DMS 273 (cell line): Measurements from ENCODE around the gene CUX1.

ENCODE experiments used
- DNase-seq: peaks from one replicate; lab custom pipeline; 2025; ENCODE audit not compliant: unreplicated experiment; lab: John Stamatoyannopoulos, UW

Gene CUX1

DNA sequence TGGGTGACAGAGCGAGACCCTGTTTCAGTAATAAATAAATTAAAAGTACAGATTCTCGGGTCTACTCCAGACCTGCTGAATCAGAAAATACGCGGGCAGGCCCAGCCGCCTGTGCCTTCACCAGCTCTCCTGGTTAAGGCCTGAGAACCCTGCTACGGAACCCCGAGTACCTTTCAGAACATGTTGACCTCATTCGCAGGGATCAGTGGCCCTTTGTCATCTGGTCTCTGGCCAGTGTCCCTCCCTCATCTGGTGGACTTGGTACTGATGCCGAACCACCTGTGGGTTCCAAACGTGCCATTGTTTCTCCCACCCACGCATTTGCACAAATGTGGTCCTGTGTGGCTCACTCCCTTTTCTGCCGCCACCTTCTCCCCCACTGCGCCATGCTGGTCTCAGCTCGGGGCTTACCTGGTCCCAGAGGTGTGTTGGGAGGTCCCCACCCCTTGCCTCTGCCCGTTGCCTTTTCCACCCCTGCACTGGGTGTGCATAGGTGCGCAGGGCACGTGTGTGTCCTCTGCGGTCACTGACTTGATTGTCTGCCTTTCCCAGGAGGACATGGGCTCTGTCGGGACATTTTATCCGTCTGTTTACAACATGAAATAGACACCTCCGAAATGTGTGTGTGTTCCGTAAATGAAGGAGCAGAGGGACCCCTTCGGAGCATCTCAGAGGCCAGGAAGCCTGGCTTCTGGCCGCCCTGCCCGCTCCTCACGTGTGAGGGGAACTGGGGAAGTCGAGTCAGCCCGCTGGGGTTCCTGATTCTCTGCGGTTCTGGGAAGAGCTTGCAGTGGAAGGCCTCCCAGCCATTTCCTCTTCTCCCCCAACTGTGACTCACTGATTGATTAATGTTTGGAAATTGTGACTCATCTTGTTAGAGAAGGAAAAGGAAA is 135.2 kb downstream of the CUX1 start:
- DNase-seq: no peak

DNA sequence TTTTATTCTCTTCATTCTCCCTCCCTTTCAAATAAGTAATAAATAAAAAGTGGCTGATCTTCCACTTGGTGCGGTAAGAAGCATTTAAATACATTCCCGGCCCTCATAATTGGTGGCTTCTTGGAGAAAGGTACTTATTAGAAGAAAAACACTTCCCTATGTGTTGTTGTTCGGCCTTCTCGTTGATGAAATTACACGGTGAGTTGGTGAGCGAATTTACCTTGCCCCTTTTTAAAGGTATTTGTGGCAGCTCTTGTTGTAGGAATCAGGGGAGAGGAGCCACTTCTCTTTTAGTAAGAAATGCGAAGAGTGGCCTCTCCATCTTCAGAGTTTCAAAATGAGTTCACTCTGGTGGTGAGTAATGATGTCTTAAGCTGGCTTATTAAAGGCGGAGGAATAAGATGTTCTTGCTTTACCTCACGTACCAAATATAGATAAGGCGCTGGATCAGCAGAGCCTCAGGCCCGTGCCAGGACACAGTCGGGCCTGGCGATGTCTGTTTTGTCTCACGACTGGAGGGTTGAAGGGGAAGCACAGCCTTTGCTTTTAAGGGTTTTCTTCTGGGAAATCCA is 135.9 kb downstream of the CUX1 start:
- DNase-seq: no peak

DNA sequence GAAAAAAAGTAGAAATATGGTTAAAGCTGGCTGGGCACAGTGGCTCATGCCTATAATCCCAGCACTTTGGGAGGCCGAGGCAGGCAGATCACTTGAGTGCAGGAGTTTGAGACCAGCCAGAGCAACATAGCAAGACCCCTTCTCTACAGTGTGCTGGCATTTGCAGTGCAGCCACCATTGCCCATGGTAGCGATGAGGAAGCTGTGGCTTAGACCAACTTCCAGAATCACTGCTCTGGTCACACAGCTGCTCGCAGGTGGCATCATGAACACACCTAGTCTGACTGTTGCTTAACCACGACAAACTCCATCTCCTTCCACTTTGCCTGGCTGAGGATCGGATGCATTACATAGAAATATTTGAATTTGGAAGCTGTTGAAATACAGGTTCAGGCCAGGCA is 137.1 kb downstream of the CUX1 start:
- DNase-seq: no peak

DNA sequence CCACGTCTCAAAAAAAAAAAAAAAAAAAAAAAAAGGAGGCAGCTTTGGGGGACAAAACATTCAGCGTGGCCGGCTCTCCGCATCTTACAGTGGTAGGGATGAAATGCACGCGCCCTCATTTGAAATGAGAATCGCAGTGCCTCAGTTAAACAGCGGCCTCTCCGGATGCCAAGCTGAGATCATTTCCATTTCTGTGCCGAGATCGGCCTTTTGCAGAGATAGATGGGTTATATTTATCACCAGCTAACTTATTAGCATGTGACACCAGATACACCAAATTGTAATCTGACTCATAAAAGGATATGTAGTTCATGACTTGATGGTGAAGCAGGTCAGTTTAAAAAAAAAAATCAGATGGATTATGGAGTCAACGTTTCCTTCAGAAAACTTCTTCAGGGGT is 138.7 kb downstream of the CUX1 start:
- no peak for DNase-seq

DNA sequence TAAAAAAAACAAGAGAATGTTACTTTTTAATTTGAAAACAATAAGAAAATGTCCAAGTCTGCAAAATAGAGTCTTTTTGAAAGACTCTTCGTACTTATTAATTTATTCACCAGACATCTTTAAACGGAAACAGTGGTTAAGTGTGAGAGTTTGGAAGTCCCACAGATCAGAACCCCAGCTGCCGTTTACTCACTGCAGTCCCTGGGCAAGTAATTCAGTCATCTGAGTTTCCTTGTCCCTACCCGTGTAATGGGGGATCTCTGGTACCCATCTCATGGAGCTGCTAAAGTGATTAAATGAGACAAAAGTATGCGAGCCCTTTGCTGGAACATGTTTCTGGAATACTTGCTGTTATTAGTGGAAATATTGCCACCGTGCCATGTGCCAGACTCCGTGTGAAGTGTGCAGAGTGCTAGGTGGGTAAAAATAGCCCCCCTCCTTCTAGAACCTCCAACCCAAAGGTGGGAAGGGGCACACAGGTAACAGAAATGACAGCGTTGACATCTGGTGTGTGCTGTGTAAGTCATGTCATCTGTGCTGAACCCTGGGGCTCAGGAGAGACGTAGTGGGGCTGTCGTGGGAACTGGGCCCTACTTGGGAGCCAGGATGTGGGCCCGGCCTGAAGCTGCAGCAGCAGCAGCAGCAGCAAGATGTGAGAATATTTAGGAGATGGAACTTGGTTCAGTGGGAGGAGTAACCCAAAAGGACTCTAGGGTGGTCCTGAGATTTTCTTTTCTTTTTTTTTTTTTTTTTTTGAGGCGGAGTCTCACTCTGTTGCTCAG is 140.5 kb downstream of the CUX1 start:
- DNase-seq: no peak

DNA sequence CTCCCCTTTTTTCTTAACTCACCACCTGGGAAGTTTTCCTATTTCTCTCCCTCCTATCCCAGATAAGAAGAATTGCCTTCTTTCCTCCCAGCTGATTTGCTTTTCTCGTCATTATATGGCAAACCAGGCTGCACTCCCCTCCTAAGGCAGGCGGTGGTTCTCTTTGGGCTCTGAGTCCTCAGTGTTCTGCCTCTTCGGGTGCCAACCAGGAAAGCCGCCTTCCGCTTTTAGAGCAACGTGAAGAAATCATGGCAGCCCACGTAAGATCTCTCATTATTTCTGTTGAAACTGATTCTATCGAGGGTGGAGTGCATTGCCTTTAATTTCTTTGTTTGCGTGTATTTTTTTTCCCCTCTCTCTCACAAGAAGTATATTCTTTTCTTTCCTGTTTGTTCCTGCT is 141.9 kb downstream of the CUX1 start:
- DNase-seq: no peak

DNA sequence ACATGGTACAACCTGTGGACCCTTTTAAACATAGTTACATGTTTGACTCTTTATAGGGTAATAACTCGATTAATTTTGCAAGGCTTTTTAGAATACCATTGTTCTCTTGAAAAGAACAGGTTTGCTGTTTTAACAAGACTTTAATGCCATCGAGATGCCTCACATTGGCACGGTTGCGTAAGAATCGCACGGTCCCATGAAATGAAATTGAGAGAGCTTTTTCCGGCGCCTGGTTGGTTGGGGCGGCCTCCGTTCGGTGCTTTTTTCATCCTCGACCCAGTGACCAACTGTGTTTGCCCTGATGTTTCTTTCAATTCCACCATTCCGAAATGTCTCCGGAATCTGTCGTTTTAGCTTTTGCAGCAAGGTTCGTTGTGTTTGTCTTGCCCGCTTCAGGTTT is 142.4 kb downstream of the CUX1 start:
- DNase-seq: no peak

DNA sequence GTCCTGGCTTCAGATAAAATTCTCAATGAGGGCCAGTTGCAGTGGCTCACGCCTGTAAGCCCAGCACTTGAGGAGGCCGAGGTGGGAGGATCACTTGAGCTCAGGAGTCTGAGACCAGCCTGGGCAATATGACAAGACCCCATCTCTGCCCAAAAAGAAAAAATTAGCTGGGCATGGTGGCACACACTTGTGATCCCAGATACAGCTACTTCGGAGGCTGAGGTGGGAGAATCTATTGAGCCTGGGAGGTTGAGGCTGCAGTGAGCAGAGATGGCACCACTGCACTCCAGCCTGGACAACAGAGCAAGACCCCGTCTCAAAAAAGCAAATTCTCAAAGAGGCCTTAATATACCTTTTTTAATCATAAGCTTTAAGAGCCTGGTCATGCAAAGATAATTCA is 142.9 kb downstream of the CUX1 start:
- no peak for DNase-seq

DNA sequence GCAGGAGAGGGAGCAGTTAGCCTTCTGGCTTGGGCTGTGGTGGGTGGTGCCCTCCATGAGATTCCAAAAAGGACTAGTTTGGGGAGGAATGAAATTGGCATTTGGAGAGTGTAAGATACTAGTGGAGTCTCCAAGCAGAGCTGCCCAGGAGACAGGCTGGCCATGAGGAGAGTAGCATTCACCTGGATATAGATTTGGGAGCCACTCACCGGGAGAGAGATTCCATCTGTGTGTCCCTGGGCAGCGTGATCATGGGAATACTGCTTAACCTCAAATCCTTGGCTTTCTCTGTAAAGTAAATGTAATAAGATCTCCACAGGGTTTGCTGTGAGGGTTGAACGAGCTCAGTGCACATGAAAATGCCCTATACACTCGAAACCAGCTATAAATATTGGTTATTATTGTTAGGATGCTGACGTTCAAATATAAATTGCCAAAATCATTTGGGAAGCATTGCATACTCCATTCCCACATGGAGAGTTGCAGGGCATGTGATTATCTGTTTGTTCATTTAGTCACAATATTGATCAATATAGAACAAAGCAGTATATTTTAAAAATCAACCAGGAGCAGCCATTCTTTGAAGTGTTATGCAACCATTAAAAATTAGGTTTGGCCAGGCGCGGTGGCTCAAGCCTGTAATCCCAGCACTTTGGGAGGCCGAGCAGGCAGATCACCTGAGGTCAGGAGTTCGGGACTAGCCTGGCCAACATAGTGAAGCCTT is 143.7 kb downstream of the CUX1 start:
- no peak for DNase-seq

DNA sequence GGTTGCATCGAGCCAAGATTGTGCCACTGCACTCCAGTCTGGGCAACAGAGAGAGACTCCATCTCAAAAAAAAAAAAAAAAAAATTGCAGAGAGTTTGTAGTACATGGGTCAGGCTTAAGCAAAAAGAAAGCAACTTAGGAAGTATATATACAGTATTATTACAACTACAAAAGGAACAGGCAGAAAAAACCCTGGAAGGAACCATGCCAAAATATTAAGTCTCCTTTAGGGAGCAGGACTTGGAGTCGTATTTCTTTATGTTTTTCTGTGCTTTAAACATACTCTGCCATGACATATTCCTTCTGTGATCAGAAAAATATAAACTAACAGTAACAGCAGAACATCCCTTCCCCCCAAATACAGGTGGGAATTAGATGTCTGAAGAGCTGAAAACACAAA is 144.4 kb downstream of the CUX1 start:
- DNase-seq: no peak

DNA sequence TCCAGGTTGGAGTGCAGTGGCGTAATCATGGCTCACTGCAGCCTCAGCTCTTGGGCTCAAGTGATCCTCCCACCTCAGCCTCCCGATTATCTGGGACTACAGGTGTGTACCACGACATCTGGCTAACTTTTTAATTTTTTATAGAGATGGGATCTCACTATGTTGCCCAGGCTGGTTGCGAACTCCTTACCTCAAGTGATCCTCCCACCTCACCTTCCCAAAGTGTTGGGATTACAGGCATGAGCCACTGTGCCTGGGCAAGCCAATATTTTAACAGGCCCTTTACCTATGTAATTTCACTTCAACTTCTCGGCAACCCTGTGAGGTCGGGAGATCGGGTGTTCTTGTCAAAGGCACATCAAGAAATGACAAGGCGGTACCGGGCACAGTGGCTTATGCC is 146.3 kb downstream of the CUX1 start:
- DNase-seq: no peak

DNA sequence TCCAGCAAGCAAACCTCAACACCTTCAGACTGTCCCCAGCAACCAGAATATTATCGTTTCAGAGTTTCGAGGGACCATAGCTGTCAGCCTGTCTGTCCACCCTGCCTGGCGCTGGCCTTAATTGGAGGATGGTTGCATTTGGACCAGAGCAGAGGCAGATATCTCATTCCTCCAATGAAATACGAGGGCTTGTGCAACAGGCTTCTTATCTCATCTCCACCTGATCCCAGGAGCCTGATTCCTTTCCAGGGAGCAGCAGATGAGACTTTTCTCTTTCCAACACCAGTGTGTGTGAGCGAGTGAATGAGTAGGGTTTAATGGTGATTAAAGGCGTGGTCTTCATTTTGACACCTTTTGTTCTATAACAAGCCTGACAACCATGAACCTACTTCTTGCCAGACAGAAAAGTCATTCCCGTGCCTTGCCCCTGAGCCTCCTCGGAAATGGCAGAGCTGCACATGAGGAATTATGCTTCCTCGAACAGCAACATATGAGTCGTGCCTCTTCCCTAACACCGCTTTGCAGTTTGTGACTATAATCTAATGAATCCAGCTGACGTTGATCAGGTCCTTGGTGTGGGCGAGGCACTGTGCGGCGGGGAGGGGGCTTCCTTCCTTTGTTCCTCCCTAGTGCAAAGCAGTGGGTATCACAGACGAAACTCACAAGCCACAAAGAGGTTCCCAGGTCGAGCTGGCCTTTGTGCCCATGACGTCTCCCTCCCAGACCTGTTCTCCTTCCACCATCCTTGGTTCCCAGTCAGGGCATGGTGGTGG is 147.4 kb downstream of the CUX1 start:
- DNase-seq: no peak

DNA sequence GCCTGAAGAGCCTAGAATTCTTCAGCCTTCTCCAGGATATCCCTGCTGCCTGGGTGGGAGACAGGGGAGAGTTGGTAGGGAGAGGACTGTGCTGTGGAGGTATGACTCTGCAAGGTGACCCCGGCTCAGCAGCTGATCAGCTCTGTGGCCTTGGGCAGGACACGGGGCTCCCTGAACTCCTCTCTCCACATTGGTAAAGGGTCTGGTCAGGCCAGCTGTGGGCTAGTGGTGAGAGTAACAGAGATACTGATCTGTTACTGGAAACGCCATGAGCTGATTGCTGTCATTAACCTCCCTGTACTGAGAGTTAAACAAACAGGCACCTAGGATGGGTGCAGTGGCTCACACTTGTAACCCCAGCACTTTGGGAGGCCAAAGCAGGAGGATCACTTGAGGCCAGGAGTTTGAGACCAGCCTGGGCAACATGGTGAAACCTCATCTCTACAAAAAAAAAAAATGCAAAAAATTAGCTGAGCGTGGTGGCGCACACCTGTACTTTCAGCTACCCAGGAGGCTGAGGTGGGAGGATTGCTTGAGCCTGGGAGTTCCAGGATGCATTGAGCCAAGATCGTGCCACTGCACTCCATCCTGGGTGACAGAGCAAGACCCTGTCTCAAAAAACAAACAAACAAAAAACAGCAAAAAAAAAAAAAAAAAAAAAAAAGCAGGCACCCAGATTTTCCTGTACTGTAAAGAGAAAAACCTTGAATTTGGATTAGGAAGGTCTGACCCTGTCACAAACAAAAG is 151.5 kb downstream of the CUX1 start:
- DNase-seq: no peak

DNA sequence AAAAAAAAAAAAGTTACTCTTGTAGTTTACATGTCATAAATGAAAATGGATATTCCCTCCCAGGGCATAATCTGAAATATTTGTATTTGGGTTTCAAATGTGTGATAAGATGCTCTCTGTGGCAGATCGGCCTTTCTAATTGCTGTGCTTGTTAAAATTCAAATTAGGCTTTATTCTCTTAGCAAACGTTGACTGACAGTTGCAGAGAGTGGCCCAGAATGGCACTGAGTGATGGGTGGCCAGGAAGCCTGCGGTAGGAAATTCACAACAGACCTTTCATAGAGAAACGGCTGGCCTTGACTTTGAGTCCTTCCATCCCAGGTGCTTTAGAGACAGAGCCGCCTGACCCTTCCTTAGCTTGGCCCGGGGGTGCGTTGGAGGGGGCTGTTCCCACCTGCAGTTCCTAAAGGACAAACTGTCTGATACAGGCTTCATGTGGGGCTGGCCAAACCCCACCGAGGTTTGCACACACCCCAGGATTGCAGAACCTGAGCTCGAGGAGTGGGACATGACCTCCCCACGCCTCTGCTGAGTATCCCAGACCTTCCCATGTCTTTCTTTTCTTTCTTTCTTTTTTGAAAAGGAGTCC is 152.7 kb downstream of the CUX1 start:
- DNase-seq: no peak

DNA sequence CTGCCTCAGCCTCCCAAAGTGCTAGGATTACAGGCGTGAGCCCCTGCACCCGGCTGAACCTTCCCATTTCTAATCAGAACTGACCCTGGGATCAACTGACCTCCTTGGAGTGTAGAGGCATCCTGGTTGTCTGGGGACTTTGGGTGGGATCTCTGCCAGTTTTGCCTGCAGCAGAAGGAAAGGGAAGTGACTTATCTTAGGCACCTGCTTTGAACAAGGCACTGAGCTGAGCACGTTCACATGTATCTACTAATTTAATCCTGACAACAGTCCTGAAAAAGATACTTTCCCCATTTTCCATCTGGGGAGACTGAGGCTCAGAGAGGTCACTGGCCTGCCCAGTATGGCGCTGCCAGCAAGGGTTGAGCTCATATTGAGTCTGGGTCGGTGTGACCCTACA is 153.4 kb downstream of the CUX1 start:
- no peak for DNase-seq

DNA sequence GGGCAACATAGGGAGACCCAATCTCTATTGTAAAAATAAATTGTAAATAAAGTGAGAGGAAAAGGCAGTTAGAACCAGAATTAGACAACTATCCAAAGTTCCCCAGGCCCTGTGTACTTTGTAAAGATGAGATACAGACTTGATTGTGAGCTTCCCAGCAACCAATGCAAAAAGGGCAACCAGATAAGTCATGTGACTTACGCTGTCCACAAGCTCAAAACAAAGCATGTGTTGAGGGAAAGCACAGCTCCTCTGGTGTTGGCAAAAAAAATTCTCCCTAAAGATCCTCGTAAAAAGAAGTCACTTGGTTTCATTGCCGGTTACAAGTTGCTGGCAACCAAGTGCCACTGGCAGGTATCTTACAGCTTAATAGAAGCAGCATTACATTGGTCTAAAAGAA is 154.0 kb downstream of the CUX1 start:
- DNase-seq: no peak

DNA sequence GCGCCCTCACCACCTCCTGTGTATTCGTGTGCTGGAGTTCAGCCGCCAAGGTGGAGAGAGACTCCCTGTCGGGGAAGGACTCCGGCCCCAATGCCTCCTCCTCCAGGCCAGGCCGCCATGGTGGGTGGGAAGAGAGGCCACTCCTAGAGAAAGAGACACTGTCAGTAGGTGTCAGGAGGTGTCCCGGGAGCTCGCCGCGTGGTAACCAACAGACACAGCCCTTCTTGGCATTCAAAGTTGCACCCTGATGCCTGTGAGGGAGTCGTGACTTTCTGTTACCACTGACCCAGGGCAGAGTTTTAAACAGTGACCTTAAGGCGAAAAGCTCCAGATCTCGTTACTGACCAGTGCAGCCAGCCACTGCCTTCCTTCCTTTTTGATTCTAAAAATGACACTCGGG is 155.2 kb downstream of the CUX1 start:
- no peak for DNase-seq

DNA sequence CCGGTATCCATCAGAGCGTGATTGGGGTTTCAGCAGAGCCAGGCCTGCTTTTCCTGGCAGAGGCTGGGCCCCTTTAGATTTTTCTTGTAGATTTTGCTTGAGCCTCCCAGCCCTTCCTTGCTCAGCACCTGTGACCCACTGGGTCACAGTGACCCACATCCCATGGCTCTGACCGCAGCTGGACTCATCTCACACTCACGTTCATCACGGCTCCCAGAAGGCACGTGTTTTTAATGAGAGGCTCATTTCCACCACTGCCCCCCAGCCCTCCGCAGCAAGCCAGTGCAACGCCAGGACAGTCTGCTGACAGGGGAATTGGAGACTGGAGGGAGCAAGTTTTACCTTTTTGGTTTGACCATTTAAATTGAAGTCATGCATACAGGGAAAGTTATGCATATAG is 155.7 kb downstream of the CUX1 start:
- DNase-seq: no peak

DNA sequence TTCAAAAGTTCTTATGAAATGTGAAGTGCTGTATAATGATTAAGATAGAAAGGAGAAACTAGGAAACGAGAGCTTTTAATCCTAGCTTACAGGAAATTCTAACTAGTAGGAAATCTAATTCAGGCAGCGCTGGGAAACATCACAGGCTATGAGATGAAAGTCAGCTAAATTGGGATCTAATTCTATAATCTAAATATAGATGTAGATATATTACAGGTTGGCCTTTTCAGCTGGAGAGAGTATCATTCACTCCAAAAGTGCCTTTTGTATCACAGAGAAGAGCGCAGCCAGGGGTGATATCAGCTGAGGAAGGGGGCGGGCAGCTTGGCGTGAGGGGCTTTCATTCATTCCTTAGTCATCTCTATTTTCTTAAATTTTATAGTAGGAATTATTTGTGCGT is 157.0 kb downstream of the CUX1 start:
- no peak for DNase-seq

DNA sequence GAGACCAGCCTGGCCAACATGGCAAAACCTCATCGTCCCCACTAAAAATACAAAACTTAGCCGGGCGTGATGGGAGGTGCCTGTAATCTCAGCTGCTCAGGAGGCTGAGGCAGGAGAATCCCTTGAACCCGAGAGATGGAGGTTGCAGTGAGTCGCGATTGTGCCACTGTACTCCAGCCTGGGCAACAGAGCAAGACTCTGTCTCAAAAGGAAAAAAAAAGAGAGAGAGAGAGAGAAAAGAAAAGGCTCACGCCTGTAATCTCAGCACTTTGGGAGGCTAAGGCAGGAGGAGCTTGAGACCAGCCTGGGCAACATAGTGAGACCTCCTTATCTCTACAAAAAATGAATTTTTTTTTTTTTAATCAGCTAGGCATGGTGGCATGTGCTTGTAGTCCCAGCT is 157.6 kb downstream of the CUX1 start:
- DNase-seq: no peak
